ENCODE data around the gene SMIM7. TPM values are rescaled to one million over a fixed set of nuclear protein-coding genes. Genes with fewer than 3 reads are reported as not detected.

Gene SMIM7
- total and polyA plus RNA-seq, 2 of the 13 experiments (the other 11 are each of a cell fraction or from before 2014, with no cell fraction given): 55.7 to 74.9 TPM

DNA sequence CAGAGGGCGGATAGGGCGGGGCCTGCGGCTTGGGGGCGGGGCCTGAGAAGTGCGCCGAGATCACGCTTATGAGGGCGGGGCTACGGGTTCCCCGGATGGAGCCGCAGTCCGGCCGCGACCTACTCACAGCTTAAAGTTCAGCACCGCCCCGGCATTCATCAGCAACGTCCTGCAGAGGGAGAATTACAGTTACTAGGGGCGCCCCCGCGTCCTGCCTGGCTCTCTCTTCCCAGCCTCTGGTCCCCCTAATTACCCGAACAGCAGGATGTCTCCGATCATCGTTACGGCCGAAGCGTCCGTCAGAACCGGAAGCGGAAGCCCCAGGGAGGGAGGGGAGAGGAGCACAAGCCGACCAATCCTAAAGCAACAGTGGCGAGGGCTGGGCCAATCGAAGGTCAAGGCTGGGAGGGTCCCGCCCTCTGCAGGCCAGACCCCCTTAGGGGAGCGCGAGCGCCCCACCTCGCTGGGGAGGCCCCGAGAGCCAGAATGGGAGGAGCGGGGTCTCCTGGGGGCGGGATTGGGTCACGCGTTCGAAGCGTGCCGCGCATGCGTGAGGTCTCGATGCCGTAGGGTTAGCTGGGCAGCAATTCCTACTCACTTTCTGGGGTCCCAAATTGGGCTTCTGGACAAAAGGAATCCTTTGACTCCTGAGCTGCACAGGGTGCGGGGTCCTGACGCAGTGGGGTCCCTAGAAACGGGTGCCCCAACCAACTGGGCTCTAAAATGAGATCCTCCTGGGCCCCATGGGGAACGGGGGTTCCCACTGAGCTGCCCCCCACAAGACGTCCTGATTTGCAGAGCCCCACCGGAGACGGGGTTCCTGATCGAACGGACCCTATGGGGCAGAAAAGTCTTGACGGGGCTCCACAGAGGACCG is at the start of gene SMIM7 (continued):
- TF ChIP-seq, protein P1, sequence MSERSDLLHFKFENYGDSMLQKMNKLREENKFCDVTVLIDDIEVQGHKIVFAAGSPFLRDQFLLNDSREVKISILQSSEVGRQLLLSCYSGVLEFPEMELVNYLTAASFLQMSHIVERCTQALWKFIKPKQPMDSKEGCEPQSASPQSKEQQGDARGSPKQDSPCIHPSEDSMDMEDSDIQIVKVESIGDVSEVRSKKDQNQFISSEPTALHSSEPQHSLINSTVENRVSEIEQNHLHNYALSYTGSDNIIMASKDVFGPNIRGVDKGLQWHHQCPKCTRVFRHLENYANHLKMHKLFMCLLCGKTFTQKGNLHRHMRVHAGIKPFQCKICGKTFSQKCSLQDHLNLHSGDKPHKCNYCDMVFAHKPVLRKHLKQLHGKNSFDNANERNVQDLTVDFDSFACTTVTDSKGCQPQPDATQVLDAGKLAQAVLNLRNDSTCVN (CRISPR knock-in tag; IDR thresholded peaks at IDR 0.05; ENCODE audit: borderline replicate concordance): no peak
- TF ChIP-seq ZNF468 (CRISPR knock-in tag; IDR thresholded peaks at IDR 0.05) (no peak), PRDM4 (CRISPR knock-in tag; IDR thresholded peaks at IDR 0.05; ENCODE audit: borderline replicate concordance) (no peak), JARID2 (CRISPR knock-in tag; IDR thresholded peaks at IDR 0.05; ENCODE audit: insufficient replicate concordance) (no peak), PREB (CRISPR knock-in tag; IDR thresholded peaks at IDR 0.05) (no peak), ZNF883 (CRISPR knock-in tag; IDR thresholded peaks at IDR 0.05; ENCODE audit: not compliant biosample characterization) (peak; percentile 17), MXD3 (CRISPR knock-in tag; IDR thresholded peaks at IDR 0.05) (no peak; the same call in 1 of the 2 replicates), ARHGAP35 (CRISPR knock-in tag; IDR thresholded peaks at IDR 0.05; ENCODE audit: borderline replicate concordance) (0 out of 2 replicates have a peak, but pooled peaks have one; percentile 25), ZNF670 (CRISPR knock-in tag; IDR thresholded peaks at IDR 0.05; ENCODE audit: borderline replicate concordance) (no peak), ZNF724P (CRISPR knock-in tag; IDR thresholded peaks at IDR 0.05; ENCODE audit: borderline replicate concordance) (0 out of 2 replicates have a peak, but pooled peaks have one; percentile 36), IKZF1 (IDR thresholded peaks at IDR 0.05) (no peak), SMARCE1 (IDR thresholded peaks at IDR 0.05; ENCODE audit: borderline replicate concordance) (no peak), TCF7 (IDR thresholded peaks at IDR 0.05; ENCODE audit: low read depth) (no peak), ZNF850 (CRISPR knock-in tag; conservative IDR thresholded peaks at IDR 0.05) (no peak), SOX13 (IDR thresholded peaks at IDR 0.05) (no peak), SOX13 (CRISPR knock-in tag; conservative IDR thresholded peaks at IDR 0.05 in 1 of 2, IDR thresholded peaks at IDR 0.05 in 1 of 2) (peak in 1 of 2 experiments; percentile 47; a peak in 2 of 4 replicates), ZNF713 (CRISPR knock-in tag; IDR thresholded peaks at IDR 0.05) (no peak), ZNF232 (CRISPR knock-in tag; IDR thresholded peaks at IDR 0.05; ENCODE audit: borderline replicate concordance) (peak; percentile 78; the same call in 1 of the 2 replicates), ZNF263 (CRISPR knock-in tag; IDR thresholded peaks at IDR 0.05) (no peak), ZNF460 (CRISPR knock-in tag; IDR thresholded peaks at IDR 0.05; ENCODE audit: borderline replicate concordance) (no peak), ZNF839 (CRISPR knock-in tag; IDR thresholded peaks at IDR 0.05; ENCODE audit: borderline replicate concordance) (0 out of 2 replicates have a peak, but pooled peaks have one; percentile 68), KLF6 (CRISPR knock-in tag; IDR thresholded peaks at IDR 0.05) (0 out of 2 replicates have a peak, but pooled peaks have one; percentile 30)
- TF ChIP-seq, protein P2, sequence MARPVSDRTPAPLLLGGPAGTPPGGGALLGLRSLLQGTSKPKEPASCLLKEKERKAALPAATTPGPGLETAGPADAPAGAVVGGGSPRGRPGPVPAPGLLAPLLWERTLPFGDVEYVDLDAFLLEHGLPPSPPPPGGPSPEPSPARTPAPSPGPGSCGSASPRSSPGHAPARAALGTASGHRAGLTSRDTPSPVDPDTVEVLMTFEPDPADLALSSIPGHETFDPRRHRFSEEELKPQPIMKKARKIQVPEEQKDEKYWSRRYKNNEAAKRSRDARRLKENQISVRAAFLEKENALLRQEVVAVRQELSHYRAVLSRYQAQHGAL (CRISPR knock-in tag; IDR thresholded peaks at IDR 0.05; ENCODE audit: not compliant biosample characterization): no peak
